HG03280 (cell line): ENCODE data around the gene MANBA.
"Not testable (repeated sequence)": the region's sequence is repeated elsewhere in the genome, so short reads cannot be mapped to it uniquely, and the experiment has no call there.

Experiments used
- ATAC-seq: cut with Tn5 transposase; IDR thresholded peaks from one replicate; pipeline ENCODE4 v1.9.1; 2021; ENCODE audit warnings: mild to moderate bottlenecking, moderate library complexity; ENCODE audit not compliant: unreplicated experiment

MANBA gene

GRCh38 chr4:102764901-102765300 lies 4.1 kb upstream of the MANBA start:
- no peak for ATAC-seq

- ATAC-seq, result no peak
Observed at GRCh38 chr4:102761906-102762305, 1.1 kb upstream of the MANBA start.

GRCh38 chr4:102761296-102761701 lies 531 bp upstream of the MANBA start:
- ATAC-seq, result peak; percentile 32

GRCh38 chr4:102759831-102760644 lies 730 bp downstream of the MANBA start:
- peak; percentile 35 for ATAC-seq

GRCh38 chr4:102758241-102759160 lies 2.3 kb downstream of the MANBA start:
- ATAC-seq, result no peak

GRCh38 chr4:102757681-102758080 lies 3.1 kb downstream of the MANBA start:
- ATAC-seq, result no peak

GRCh38 chr4:102754044-102754443 lies 6.7 kb downstream of the MANBA start:
- ATAC-seq, result no peak

- no peak for ATAC-seq
Observed at GRCh38 chr4:102751941-102752340, 8.8 kb downstream of the MANBA start.

GRCh38 chr4:102743352-102743751 lies 17.4 kb downstream of the MANBA start:
- ATAC-seq, result peak; percentile 89

GRCh38 chr4:102738802-102739201 lies 22.0 kb downstream of the MANBA start:
- ATAC-seq, result not testable (repeated sequence)

GRCh38 chr4:102736636-102737549 lies 23.9 kb downstream of the MANBA start:
- no peak for ATAC-seq

- no peak for ATAC-seq
Observed at GRCh38 chr4:102735582-102735981, 25.2 kb downstream of the MANBA start.

GRCh38 chr4:102734591-102735385 lies 26.0 kb downstream of the MANBA start:
- ATAC-seq, result peak; percentile 99

- ATAC-seq, result no peak
Observed at GRCh38 chr4:102734116-102734515, 26.7 kb downstream of the MANBA start.

- ATAC-seq, result no peak
Observed at GRCh38 chr4:102733084-102733483, 27.7 kb downstream of the MANBA start.

- ATAC-seq, result no peak
Observed at GRCh38 chr4:102732678-102733077, 28.1 kb downstream of the MANBA start.

- no peak for ATAC-seq
Observed at GRCh38 chr4:102730968-102731533, 29.7 kb downstream of the MANBA start.

- not testable (repeated sequence) for ATAC-seq
Observed at GRCh38 chr4:102729486-102729885, 31.3 kb downstream of the MANBA start.

GRCh38 chr4:102726919-102727318 lies 33.8 kb downstream of the MANBA start:
- not testable (repeated sequence) for ATAC-seq

- ATAC-seq, result no peak
Observed at GRCh38 chr4:102726068-102726467, 34.7 kb downstream of the MANBA start.
